ENCODE results near the gene PPP1R1A.

- TF ChIP-seq CTCF (IDR thresholded peaks at IDR 0.05; ENCODE audit: borderline replicate concordance, extremely low read depth, low read length, poor library complexity, severe bottlenecking) = no peak
- no peak for TF ChIP-seq EZH2 (IDR thresholded peaks at IDR 0.05; ENCODE audit: borderline replicate concordance, low read depth, low read length, severe bottlenecking)
These were observed 4.7 kb upstream of the PPP1R1A start for GRCh38 chr12:54593135-54593534.

Measured in DND-41 (cell line).